ENCODE results near the gene AIM2. TPM values are rescaled to one million over a fixed set of nuclear protein-coding genes. Genes with fewer than 3 reads are reported as not detected.

AIM2 gene
- total RNA-seq, 1 experiment from 2014 or later, result not detected

DNA sequence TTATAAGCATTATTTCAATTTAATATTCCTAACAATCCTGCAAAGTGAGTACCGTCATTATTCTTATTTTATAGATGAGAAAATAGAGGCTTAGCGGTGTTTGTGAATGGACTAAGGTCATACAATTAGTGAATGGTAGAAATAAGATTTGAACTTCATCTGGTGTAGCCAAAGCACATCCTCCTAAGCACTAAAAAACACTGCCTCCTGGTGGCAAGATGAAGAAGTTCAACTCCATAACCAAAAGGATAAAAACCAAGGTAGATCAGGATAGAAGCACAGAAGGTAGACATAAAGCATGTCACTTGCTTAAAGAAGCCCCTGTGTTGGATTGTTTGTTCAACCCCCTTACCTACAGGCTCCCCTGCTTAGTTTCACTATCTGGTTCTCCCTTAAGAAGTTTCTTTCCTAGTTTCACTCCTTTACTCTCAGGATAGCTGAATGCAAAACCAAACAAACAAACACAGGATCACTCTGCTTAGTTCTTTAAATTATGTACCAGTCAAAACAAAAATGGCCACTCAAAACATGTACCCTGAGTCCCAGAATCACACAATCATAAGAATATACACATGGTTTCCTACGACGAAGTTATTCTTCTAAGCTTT lies 12.7 kb upstream of the AIM2 start:
- Histone ChIP-seq H3K27me3 (ENCODE audit: insufficient read depth, low read depth) (no peaks in the 10 kb centered on the region), H2AFZ (no peak overlapping the region), H3K4me1 (replicated peaks; ENCODE audit: insufficient read depth) (no peaks in the 10 kb centered on the region), H4K20me1 (ENCODE audit: insufficient read depth) (no peaks in the 10 kb centered on the region), H3K4me2 (no peak overlapping the region), H3F3A (ENCODE audit: insufficient read depth, low read depth) (no peaks in the 10 kb centered on the region), H3K27ac (no peak overlapping the region), H3K79me2 (ENCODE audit: low read depth) (no peaks in the 10 kb centered on the region), H3K4me3 (no peak overlapping the region), H3K36me3 (ENCODE audit: low read depth) (no peaks in the 10 kb centered on the region), H3K9me2 (ENCODE audit: insufficient read depth) (no peaks in the 10 kb centered on the region), H3K9me3 (ENCODE audit: insufficient read depth, low read depth) (no peaks in the 10 kb centered on the region)
- DNase-seq, result no peak
- intact Hi-C loops (cut with micrococcal nuclease; ENCODE audit: unreplicated experiment), result no loop called here
- CTCF ChIA-PET, result no interaction called here
- TF ChIP-seq, protein P1, sequence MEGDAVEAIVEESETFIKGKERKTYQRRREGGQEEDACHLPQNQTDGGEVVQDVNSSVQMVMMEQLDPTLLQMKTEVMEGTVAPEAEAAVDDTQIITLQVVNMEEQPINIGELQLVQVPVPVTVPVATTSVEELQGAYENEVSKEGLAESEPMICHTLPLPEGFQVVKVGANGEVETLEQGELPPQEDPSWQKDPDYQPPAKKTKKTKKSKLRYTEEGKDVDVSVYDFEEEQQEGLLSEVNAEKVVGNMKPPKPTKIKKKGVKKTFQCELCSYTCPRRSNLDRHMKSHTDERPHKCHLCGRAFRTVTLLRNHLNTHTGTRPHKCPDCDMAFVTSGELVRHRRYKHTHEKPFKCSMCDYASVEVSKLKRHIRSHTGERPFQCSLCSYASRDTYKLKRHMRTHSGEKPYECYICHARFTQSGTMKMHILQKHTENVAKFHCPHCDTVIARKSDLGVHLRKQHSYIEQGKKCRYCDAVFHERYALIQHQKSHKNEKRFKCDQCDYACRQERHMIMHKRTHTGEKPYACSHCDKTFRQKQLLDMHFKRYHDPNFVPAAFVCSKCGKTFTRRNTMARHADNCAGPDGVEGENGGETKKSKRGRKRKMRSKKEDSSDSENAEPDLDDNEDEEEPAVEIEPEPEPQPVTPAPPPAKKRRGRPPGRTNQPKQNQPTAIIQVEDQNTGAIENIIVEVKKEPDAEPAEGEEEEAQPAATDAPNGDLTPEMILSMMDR (conservative IDR thresholded peaks at IDR 0.05), result peak; percentile 64
- no peak for TF ChIP-seq EZH2 (IDR thresholded peaks at IDR 0.05; ENCODE audit: low read depth)
- no TSS peak for BruUV-seq (replicated peaks)
- POLR2A ChIA-PET (ENCODE audit: unreplicated experiment), result no interaction called here

DNA sequence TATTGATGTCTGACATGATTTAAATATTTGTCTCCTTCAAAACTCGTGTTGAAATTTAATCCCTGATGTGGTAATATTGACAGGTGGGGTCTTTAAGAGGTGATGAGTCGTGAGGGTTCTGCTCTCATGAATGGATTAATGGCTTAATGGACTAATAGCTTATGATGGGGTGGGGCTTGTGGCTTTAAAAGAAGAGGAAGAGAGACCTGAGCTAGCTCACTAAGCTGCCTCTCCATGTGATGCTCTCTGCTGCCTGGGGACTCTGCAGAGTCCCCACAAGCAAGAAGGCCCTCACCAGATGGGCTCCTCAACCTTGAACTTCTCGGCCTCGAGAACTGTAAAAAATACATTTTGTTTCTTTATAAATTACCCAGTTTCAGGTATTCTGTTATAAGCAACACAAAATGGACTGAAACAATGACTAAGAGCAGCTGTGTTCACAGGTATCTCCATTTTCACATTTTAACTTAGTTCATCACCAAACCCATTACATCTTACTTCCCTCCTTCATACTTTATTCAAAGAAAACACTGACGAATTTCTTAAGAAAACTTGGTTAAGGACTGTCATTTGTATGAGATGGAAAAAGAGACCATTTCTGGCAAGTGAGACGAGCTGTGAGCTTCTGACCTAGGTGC lies 12.1 kb upstream of the AIM2 start:
- ChIA-PET POLR2A (ENCODE audit: unreplicated experiment) (interaction anchor here (0.6 kb wide), 1 partner anchor 982 kb away, joined by 5 read pairs; the partner anchor contains the start of gene KCNJ10), CTCF (no interaction called here)
- Histone ChIP-seq H3K27ac (no peak overlapping the region), H3K9me3 (ENCODE audit: insufficient read depth, low read depth) (no peaks in the 10 kb centered on the region), H3K4me3 (no peak overlapping the region), H3K9me2 (ENCODE audit: insufficient read depth) (no peaks in the 10 kb centered on the region), H3K36me3 (ENCODE audit: low read depth) (no peaks in the 10 kb centered on the region), H4K20me1 (ENCODE audit: insufficient read depth) (no peaks in the 10 kb centered on the region), H3K27me3 (ENCODE audit: insufficient read depth, low read depth) (no peaks in the 10 kb centered on the region), H3K4me1 (replicated peaks; ENCODE audit: insufficient read depth) (no peaks in the 10 kb centered on the region), H3K79me2 (ENCODE audit: low read depth) (no peaks in the 10 kb centered on the region), H3K4me2 (no peak overlapping the region), H2AFZ (no peak overlapping the region), H3F3A (ENCODE audit: insufficient read depth, low read depth) (no peaks in the 10 kb centered on the region)
- TF ChIP-seq EZH2 (IDR thresholded peaks at IDR 0.05; ENCODE audit: low read depth), result no peak
- TF ChIP-seq, protein P1 (conservative IDR thresholded peaks at IDR 0.05), result no peak
- BruUV-seq (replicated peaks), result no TSS peak
- intact Hi-C loops (cut with micrococcal nuclease; ENCODE audit: unreplicated experiment), result no loop called here
- DNase-seq, result no peak

DNA sequence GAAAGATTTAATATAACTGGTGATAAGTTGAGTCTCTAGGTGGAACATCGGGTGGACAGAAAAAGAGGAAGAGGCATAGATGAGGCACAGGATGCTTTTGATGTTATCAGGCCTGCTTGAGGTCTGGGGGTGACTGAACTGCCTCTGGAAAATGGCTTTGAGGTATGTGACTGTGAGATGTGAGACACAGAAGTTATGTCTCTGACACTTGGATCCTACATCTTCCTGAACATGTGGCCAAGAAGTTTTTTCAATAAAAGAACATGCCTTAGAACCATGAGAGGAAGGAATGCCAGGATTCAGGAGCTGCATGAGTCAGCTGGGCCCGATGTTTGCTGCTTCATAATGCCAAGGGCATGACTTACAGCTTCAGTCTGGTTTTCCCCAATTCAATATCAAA lies 11.5 kb upstream of the AIM2 start:
- Histone ChIP-seq H3K27me3 (ENCODE audit: insufficient read depth, low read depth) (no peaks in the 10 kb centered on the region), H3K79me2 (ENCODE audit: low read depth) (no peaks in the 10 kb centered on the region), H3F3A (ENCODE audit: insufficient read depth, low read depth) (no peaks in the 10 kb centered on the region), H3K4me1 (replicated peaks; ENCODE audit: insufficient read depth) (no peaks in the 10 kb centered on the region), H3K4me2 (no peak overlapping the region), H3K27ac (no peak overlapping the region), H3K9me2 (ENCODE audit: insufficient read depth) (no peaks in the 10 kb centered on the region), H2AFZ (no peak overlapping the region), H3K4me3 (no peak overlapping the region), H3K36me3 (ENCODE audit: low read depth) (no peaks in the 10 kb centered on the region), H4K20me1 (ENCODE audit: insufficient read depth) (no peaks in the 10 kb centered on the region), H3K9me3 (ENCODE audit: insufficient read depth, low read depth) (no peaks in the 10 kb centered on the region)
- intact Hi-C loops (cut with micrococcal nuclease; ENCODE audit: unreplicated experiment), result no loop called here
- ChIA-PET POLR2A (ENCODE audit: unreplicated experiment) (interaction anchor here (0.6 kb wide), 1 partner anchor 982 kb away, joined by 5 read pairs; the partner anchor contains the start of gene KCNJ10), CTCF (no interaction called here)
- TF ChIP-seq, protein P1 (conservative IDR thresholded peaks at IDR 0.05), result no peak
- TF ChIP-seq EZH2 (IDR thresholded peaks at IDR 0.05; ENCODE audit: low read depth), result no peak
- no peak for DNase-seq
- BruUV-seq (replicated peaks), result no TSS peak

Data from PC-9 (cell line).